HUES48 (cell line): ENCODE measurements around the gene DGKB.

Experiments
- H3K27ac ChIP-seq: one replicate; pipeline ENCODE4 v1.7.0; 2013; ENCODE audit warnings: low read depth, low read length, inconsistent platforms
- H3K27me3 ChIP-seq: 2 replicates; pipeline ENCODE4 v1.6.1; 2013; ENCODE audit warnings: mild to moderate bottlenecking, low read length; ENCODE audit not compliant: control insufficient read depth, insufficient read depth
- H3K36me3 ChIP-seq: 2 replicates; pipeline ENCODE4 v1.6.1; 2013; ENCODE audit warnings: low read length; ENCODE audit not compliant: control insufficient read depth, insufficient read depth
- H3K4me1 ChIP-seq: 2 replicates; pipeline ENCODE4 v1.6.1; 2013; ENCODE audit warnings: mild to moderate bottlenecking, low read length; ENCODE audit not compliant: control insufficient read depth, insufficient read depth
- H3K4me3 ChIP-seq: 2 replicates; pipeline ENCODE4 v1.5.1; 2013; ENCODE audit warnings: mild to moderate bottlenecking, low read depth, low read length
- H3K9ac ChIP-seq: 2 replicates; pipeline ENCODE4 v1.6.1; 2013; ENCODE audit warnings: mild to moderate bottlenecking, low read depth, low read length, moderate library complexity
- H3K9me3 ChIP-seq: 2 replicates; pipeline ENCODE4 v1.6.1; 2013; ENCODE audit warnings: low read length; ENCODE audit not compliant: control insufficient read depth, insufficient read depth

DGKB gene

GRCh38 chr7:14666304-14666703 is 236.2 kb downstream of the DGKB start:
- no peaks in the 10 kb centered on the region for H3K9me3 ChIP-seq
- H3K9ac ChIP-seq, result no peak overlapping the region
- no peaks in the 10 kb centered on the region for H3K27me3 ChIP-seq
- H3K4me3 ChIP-seq, result no peak overlapping the region
- H3K36me3 ChIP-seq, result no peaks in the 10 kb centered on the region
- H3K4me1 ChIP-seq, result no peaks in the 10 kb centered on the region
- no peak overlapping the region for H3K27ac ChIP-seq

DNA sequence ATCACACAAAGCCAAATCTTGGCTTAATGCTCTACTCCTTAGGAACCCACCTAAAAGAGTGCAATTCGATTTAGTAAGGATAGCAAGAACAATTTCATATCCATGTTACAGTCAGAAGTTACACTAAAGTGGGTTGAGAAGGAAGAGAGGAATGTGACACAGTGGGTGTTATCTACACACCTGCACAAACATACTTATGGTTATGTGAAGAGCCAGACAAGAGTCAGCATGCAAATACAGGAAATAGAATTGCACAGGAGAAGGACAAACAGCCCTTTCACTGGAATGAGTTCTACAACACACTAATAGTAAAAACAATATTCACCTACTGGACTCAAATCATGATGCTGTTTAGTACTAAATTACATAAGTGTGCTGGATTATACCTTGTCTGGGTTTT is 262.8 kb downstream of the DGKB start:
- H3K4me1 ChIP-seq, result no peaks in the 10 kb centered on the region
- no peaks in the 10 kb centered on the region for H3K36me3 ChIP-seq
- no peak overlapping the region for H3K27ac ChIP-seq
- H3K4me3 ChIP-seq, result no peak overlapping the region
- H3K9ac ChIP-seq, result no peak overlapping the region
- no peaks in the 10 kb centered on the region for H3K27me3 ChIP-seq
- H3K9me3 ChIP-seq, result peaks cover 7% of the 10 kb centered on the region

- H3K27me3 ChIP-seq, result no peaks in the 10 kb centered on the region
- peaks cover 5% of the 10 kb centered on the region; the same call in 1 of the 2 replicates for H3K9me3 ChIP-seq
- H3K27ac ChIP-seq, result no peak overlapping the region
- no peak overlapping the region for H3K9ac ChIP-seq
- no peaks in the 10 kb centered on the region for H3K4me1 ChIP-seq
- no peak overlapping the region for H3K4me3 ChIP-seq
- H3K36me3 ChIP-seq, result no peaks in the 10 kb centered on the region
Observed at GRCh38 chr7:14639329-14639728, 263.2 kb downstream of the DGKB start.

DNA sequence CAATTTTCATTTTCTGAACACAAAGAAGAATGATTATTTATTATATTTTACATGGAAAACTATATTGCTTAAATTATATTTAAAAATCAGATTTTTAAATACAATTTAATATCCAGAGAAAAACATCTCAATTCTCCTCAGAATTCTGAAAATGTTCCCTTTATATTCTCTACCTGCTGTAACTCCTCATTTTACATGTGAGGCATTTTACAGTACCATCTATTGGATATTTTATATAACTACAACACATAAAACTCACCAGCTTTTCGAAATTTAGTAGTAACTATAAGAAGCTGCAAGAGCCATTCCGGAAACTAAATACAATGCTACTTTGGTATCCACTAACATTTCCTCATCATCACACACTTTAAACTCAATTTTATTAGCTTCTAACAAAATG is 264.6 kb downstream of the DGKB start:
- no peak overlapping the region for H3K4me3 ChIP-seq
- H3K9me3 ChIP-seq, result no peaks in the 10 kb centered on the region
- H3K36me3 ChIP-seq, result no peaks in the 10 kb centered on the region
- no peak overlapping the region for H3K9ac ChIP-seq
- no peaks in the 10 kb centered on the region for H3K27me3 ChIP-seq
- no peak overlapping the region for H3K27ac ChIP-seq
- no peaks in the 10 kb centered on the region for H3K4me1 ChIP-seq

GRCh38 chr7:14635955-14636354 is 266.6 kb downstream of the DGKB start:
- Histone ChIP-seq H3K27me3 (no peaks in the 10 kb centered on the region), H3K4me1 (no peaks in the 10 kb centered on the region), H3K9me3 (no peaks in the 10 kb centered on the region), H3K27ac (no peak overlapping the region), H3K9ac (no peak overlapping the region), H3K36me3 (no peaks in the 10 kb centered on the region), H3K4me3 (no peak overlapping the region)

DNA sequence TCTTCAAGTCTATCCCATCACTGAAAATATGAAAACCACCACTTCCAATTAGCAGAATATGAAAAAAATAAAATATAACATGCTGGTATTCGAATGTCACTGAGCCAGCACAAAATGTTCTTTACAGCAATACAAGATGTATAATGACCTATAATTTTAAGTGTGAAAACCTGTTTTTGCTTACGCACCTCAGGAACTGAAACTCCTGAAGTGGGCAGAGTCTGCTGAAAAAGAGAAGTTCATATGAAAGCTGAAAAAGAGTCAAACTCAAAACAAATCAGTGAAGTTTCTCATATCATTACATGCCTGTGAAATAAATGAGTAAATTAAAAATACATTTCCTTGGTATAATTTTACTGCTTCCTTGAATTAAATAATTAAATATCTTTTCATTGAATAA is 272.5 kb downstream of the DGKB start:
- Histone ChIP-seq H3K9me3 (no peaks in the 10 kb centered on the region), H3K4me1 (no peaks in the 10 kb centered on the region; the same call in 1 of the 2 replicates), H3K36me3 (no peaks in the 10 kb centered on the region), H3K27me3 (no peaks in the 10 kb centered on the region), H3K27ac (no peak overlapping the region), H3K9ac (no peak overlapping the region), H3K4me3 (no peak overlapping the region)

GRCh38 chr7:14628516-14628915 is 274.0 kb downstream of the DGKB start:
- no peaks in the 10 kb centered on the region for H3K9me3 ChIP-seq
- no peaks in the 10 kb centered on the region for H3K27me3 ChIP-seq
- no peaks in the 10 kb centered on the region for H3K36me3 ChIP-seq
- no peak overlapping the region for H3K4me3 ChIP-seq
- no peak overlapping the region for H3K9ac ChIP-seq
- H3K27ac ChIP-seq, result no peak overlapping the region
- H3K4me1 ChIP-seq, result no peaks in the 10 kb centered on the region; the same call in 1 of the 2 replicates

DNA sequence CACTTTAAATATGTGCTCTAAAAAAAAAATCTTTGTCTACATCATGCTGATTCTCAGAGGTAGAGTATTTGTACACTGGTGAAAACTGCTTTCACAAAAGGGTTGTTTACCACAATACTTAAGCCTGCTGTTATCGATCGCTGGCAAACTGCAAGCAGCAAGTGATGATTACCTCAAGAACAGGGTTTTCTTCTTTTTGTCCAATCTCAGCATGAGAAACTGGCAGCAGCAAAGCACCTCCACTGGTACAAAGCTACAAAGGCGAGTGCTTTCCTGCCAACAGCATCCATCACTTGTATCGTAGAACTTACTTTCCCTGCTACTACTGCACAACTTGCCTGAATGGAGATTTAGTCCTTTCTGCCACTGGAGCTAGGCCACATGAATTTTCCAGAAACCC is 276.5 kb downstream of the DGKB start:
- H3K9ac ChIP-seq, result no peak overlapping the region
- no peaks in the 10 kb centered on the region for H3K9me3 ChIP-seq
- no peaks in the 10 kb centered on the region; the same call in 1 of the 2 replicates for H3K4me1 ChIP-seq
- no peak overlapping the region for H3K4me3 ChIP-seq
- no peaks in the 10 kb centered on the region for H3K27me3 ChIP-seq
- no peak overlapping the region for H3K27ac ChIP-seq
- H3K36me3 ChIP-seq, result no peaks in the 10 kb centered on the region

DNA sequence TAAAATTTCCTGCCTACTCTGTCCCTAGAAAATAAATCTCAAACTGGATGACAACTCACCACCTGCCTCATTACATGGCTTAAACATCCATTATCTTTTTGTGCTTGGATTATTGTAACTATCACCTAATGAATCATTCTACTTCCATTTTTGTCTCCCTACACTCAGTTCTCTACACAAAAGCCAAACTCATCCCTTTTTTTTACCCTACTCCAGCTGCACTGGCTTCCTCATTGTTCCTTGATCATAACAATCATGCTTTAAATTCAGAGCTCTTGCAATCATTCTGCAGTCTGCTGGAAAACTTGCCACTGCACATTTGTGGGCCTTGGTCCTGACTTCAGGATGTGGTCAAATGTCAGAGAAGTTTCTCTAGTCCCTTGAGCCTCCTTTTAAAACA is 280.0 kb downstream of the DGKB start:
- Histone ChIP-seq H3K9ac (no peak overlapping the region), H3K27ac (no peak overlapping the region), H3K9me3 (no peaks in the 10 kb centered on the region), H3K4me1 (no peaks in the 10 kb centered on the region; the same call in 1 of the 2 replicates), H3K4me3 (no peak overlapping the region), H3K36me3 (no peaks in the 10 kb centered on the region), H3K27me3 (no peaks in the 10 kb centered on the region)

- no peak overlapping the region for H3K4me3 ChIP-seq
- no peak overlapping the region for H3K9ac ChIP-seq
- H3K36me3 ChIP-seq, result no peaks in the 10 kb centered on the region
- H3K27me3 ChIP-seq, result no peaks in the 10 kb centered on the region
- peak overlapping the region; percentile 27 for H3K27ac ChIP-seq
- H3K9me3 ChIP-seq, result no peaks in the 10 kb centered on the region
- H3K4me1 ChIP-seq, result no peaks in the 10 kb centered on the region
Observed at GRCh38 chr7:14606101-14606500, 296.4 kb downstream of the DGKB start.

DNA sequence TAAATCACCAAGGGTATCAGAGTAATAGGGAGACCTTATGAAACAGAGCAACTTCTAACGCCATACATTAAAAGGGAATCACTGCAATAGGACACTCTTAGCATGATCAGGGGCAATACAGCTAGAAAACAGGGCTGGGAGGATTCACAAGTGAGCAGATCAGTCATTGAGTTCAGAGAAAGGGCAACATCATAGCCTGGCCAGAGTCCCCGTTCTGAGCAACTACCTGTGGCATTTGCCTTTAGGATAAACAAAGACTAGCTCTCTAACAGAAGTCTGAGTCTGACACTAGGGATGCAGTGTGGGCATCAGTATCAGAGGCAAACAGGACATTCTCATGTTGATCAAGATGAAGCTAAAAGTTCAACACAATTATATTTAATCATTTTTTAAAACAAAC is 297.9 kb downstream of the DGKB start:
- Histone ChIP-seq H3K27ac (no peak overlapping the region), H3K27me3 (no peaks in the 10 kb centered on the region), H3K4me3 (no peak overlapping the region), H3K4me1 (no peaks in the 10 kb centered on the region), H3K36me3 (no peaks in the 10 kb centered on the region), H3K9ac (no peak overlapping the region), H3K9me3 (no peaks in the 10 kb centered on the region)

DNA sequence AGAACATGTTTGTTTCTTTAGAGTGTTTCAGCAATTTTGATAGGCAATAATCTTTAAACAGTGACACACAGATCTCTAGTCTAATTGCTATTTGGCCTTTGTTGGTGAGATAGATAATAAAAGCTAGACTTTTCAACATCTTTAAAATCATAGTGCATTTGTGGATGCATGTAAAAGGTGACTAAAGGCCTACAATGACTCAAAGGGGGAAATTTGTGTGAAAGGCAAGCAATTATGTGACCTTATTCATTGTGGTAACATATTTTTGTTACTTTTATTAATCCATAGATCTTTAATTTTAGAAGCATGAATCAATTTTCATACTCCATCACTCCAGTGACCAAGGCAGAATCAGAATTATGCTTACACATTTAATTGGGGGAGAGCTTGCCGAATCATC is 299.7 kb downstream of the DGKB start:
- no peak overlapping the region for H3K4me3 ChIP-seq
- H3K4me1 ChIP-seq, result no peaks in the 10 kb centered on the region
- no peak overlapping the region for H3K9ac ChIP-seq
- no peaks in the 10 kb centered on the region for H3K9me3 ChIP-seq
- no peak overlapping the region for H3K27ac ChIP-seq
- no peaks in the 10 kb centered on the region for H3K36me3 ChIP-seq
- H3K27me3 ChIP-seq, result no peaks in the 10 kb centered on the region
